PC-3 (cell line): ENCODE data around the gene SCD. TPM values are rescaled to one million over a fixed set of nuclear protein-coding genes. Genes with fewer than 3 reads are reported as not detected.

Source experiments
- ATAC-seq: fragments of 200-7000 bp; cut with Tn5 transposase; 2 replicates; pipeline ENCODE4 v1.9.1; 2020; ENCODE audit warnings: mild to moderate bottlenecking, moderate library complexity
- BruUV-seq: library from RNA; stranded (reverse); fragments of 400-500 nt; replicated peaks from 2 replicates; lab custom pipeline; 2021; lab: Mats Ljungman, UMichigan
- CTCF ChIA-PET: fragments of 300-600 bp; sonication (Branson Sonifier 250); formaldehyde crosslinking; loops from one replicate; lab custom pipeline; 2022; ENCODE audit warnings: antibody characterized with exemption; lab: Charles Lee
- POLR2A ChIA-PET: fragments of 300-600 bp; sonication (Branson Sonifier 250); formaldehyde crosslinking; loops from one replicate; lab custom pipeline; 2022; ENCODE audit warnings: antibody characterized with exemption; ENCODE audit not compliant: unreplicated experiment; lab: Charles Lee
- DNase-seq: peaks from one replicate; pipeline ENCODE4 v3.0.0-alpha.2; 2015
- H2AFZ ChIP-seq: fragments of 300-600 bp; sonication (generic); 2 replicates; pipeline ENCODE4 v1.6.0; 2016; ENCODE audit warnings: antibody characterized with exemption, low read length
- H3F3A ChIP-seq: fragments of 300-600 bp; sonication (generic); one replicate; pipeline ENCODE4 v1.6.0; 2017; ENCODE audit warnings: antibody characterized with exemption, low read length, control low read depth, mild to moderate bottlenecking; ENCODE audit not compliant: unreplicated experiment
- H3K27ac ChIP-seq: fragments of 300-600 bp; sonication (generic); 2 replicates; pipeline ENCODE4 v1.5.1; 2016; ENCODE audit warnings: mild to moderate bottlenecking, low read length
- H3K27me3 ChIP-seq: fragments of 300-600 bp; sonication (generic); 2 replicates; pipeline ENCODE4 v1.6.1; 2016; ENCODE audit warnings: low read length, mixed read lengths
- H3K36me3 ChIP-seq: fragments of 300-600 bp; sonication (generic); 2 replicates; pipeline ENCODE4 v1.6.1; 2016; ENCODE audit warnings: low read depth, mixed run types, low read length, mixed read lengths
- H3K4me1 ChIP-seq: fragments of 300-600 bp; sonication (generic); 2 replicates; pipeline ENCODE4 v1.5.1; 2016; ENCODE audit warnings: low read length; ENCODE audit not compliant: insufficient read depth
- H3K4me2 ChIP-seq: fragments of 300-600 bp; sonication (generic); 2 replicates; pipeline ENCODE4 v1.6.0; 2016; ENCODE audit warnings: low read length
- H3K4me3 ChIP-seq: fragments of 300-600 bp; sonication (generic); 2 replicates; pipeline ENCODE4 v1.5.1; 2016; ENCODE audit warnings: mild to moderate bottlenecking, low read length, mixed read lengths
- H3K79me2 ChIP-seq: fragments of 300-600 bp; sonication (generic); 2 replicates; pipeline ENCODE4 v1.6.1; 2017; ENCODE audit warnings: low read length, mixed read lengths
- H3K9ac ChIP-seq: fragments of 300-600 bp; sonication (generic); 2 replicates; pipeline ENCODE4 v1.6.0; 2016; ENCODE audit warnings: mild to moderate bottlenecking, low read length
- H3K9me2 ChIP-seq: fragments of 300-600 bp; sonication (generic); replicated peaks from 2 replicates; pipeline ENCODE4 v1.6.1; 2016; ENCODE audit warnings: mixed run types, low read length, mixed read lengths
- H3K9me3 ChIP-seq: fragments of 300-600 bp; sonication (generic); 2 replicates; pipeline ENCODE4 v1.6.1; 2016; ENCODE audit warnings: low read length, mixed read lengths
- H4K20me1 ChIP-seq: fragments of 300-600 bp; sonication (generic); 2 replicates; pipeline ENCODE4 v1.6.1; 2016; ENCODE audit warnings: low read length, mixed read lengths
- EZH2 ChIP-seq: fragments of 300-600 bp; sonication (generic); IDR thresholded peaks from one replicate; pipeline ENCODE4 v1.6.1; 2017; ENCODE audit warnings: antibody characterized with exemption, mild to moderate bottlenecking, low read length; ENCODE audit not compliant: unreplicated experiment
- EZH2phosphoT487 ChIP-seq: fragments of 300-600 bp; sonication (generic); IDR thresholded peaks from 2 replicates; pipeline ENCODE4 v1.6.1; 2018; ENCODE audit warnings: mild to moderate bottlenecking, antibody characterized with exemption, low read length, borderline replicate concordance
- intact Hi-C: fragments of 100-400 bp; cut with micrococcal nuclease; formaldehyde crosslinking; loops from 2 replicates; pipeline ENCODE4 v1.9.0; 2023
- total RNA-seq: library from RNA; depleted of rRNA; stranded (reverse); fragments of >200 nt; gene quantifications from 2 replicates; pipeline ENCODE4 v1.2.3, GENCODE V29; 2014
- TF ChIP-seq, protein P1 (sequence below): fragments of 300-600 bp; sonication (generic); conservative IDR thresholded peaks from 2 replicates; pipeline ENCODE4 v1.5.1; 2017; ENCODE audit warnings: antibody characterized with exemption, low read depth, mild to moderate bottlenecking, low read length

The SCD gene
- total RNA-seq, 1 experiment from 2014 or later = 121 TPM

DNA sequence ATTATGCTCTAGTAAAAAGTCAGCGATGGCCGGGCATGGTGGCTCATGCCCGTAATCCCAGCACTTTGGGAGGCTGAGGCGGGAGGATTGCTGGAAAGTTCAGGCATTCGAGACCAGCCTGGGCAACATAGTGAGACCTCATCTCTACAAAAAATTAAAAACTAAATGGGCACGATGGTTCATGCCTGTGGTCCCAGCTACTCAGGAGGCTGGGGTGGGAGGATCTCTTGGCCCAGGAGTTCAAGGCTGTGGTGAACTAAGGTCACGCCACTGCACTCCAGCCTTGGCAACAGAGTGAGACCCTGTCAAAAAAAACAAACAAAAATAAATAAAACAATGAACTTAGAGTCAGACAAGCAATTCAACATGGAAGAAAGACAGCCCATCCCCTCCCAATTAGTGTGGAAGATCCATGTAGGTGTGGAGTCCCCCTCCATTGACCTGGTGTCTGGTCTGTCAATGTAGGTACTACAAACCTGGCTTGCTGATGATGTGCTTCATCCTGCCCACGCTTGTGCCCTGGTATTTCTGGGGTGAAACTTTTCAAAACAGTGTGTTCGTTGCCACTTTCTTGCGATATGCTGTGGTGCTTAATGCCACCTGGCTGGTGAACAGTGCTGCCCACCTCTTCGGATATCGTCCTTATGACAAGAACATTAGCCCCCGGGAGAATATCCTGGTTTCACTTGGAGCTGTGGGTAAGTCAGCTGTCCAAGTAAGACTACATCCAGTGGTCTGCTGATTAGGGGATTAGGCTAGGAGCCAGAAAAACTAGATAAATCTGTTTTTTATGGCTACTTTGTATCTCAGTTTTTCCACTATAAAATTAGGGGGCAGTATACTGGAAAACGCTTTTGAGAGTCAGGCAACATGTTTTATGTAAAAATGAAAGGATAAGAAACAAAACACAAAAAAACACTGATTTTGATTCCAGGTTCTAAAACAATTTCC is 9.3 kb downstream of the SCD start:
- DNase-seq = no peak
- H3K36me3 ChIP-seq = peaks cover 65% of the 10 kb centered on the region
- H3K79me2 ChIP-seq = peaks cover 13% of the 10 kb centered on the region; the same call in 1 of the 2 replicates
- H3K9ac ChIP-seq = no peak overlapping the region
- TF ChIP-seq, protein P1, sequence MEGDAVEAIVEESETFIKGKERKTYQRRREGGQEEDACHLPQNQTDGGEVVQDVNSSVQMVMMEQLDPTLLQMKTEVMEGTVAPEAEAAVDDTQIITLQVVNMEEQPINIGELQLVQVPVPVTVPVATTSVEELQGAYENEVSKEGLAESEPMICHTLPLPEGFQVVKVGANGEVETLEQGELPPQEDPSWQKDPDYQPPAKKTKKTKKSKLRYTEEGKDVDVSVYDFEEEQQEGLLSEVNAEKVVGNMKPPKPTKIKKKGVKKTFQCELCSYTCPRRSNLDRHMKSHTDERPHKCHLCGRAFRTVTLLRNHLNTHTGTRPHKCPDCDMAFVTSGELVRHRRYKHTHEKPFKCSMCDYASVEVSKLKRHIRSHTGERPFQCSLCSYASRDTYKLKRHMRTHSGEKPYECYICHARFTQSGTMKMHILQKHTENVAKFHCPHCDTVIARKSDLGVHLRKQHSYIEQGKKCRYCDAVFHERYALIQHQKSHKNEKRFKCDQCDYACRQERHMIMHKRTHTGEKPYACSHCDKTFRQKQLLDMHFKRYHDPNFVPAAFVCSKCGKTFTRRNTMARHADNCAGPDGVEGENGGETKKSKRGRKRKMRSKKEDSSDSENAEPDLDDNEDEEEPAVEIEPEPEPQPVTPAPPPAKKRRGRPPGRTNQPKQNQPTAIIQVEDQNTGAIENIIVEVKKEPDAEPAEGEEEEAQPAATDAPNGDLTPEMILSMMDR = no peak
- no peaks in the 10 kb centered on the region for H3K9me3 ChIP-seq
- no peak overlapping the region for H3K4me3 ChIP-seq
- H4K20me1 ChIP-seq = 0 out of 2 replicates have a peak, but pooled peaks cover 6% of the 10 kb centered on the region
- H3K4me2 ChIP-seq = no peak overlapping the region
- H2AFZ ChIP-seq = no peak overlapping the region
- CTCF ChIA-PET = no interaction called here
- no peaks in the 10 kb centered on the region for H3K4me1 ChIP-seq
- BruUV-seq = no TSS peak
- no peak overlapping the region for H3K27ac ChIP-seq
- ATAC-seq = no peak
- POLR2A ChIA-PET = no interaction called here
- H3K27me3 ChIP-seq = no peaks in the 10 kb centered on the region
- no peaks in the 10 kb centered on the region for H3K9me2 ChIP-seq
- intact Hi-C loops = no loop called here
- no peaks in the 10 kb centered on the region for H3F3A ChIP-seq

DNA sequence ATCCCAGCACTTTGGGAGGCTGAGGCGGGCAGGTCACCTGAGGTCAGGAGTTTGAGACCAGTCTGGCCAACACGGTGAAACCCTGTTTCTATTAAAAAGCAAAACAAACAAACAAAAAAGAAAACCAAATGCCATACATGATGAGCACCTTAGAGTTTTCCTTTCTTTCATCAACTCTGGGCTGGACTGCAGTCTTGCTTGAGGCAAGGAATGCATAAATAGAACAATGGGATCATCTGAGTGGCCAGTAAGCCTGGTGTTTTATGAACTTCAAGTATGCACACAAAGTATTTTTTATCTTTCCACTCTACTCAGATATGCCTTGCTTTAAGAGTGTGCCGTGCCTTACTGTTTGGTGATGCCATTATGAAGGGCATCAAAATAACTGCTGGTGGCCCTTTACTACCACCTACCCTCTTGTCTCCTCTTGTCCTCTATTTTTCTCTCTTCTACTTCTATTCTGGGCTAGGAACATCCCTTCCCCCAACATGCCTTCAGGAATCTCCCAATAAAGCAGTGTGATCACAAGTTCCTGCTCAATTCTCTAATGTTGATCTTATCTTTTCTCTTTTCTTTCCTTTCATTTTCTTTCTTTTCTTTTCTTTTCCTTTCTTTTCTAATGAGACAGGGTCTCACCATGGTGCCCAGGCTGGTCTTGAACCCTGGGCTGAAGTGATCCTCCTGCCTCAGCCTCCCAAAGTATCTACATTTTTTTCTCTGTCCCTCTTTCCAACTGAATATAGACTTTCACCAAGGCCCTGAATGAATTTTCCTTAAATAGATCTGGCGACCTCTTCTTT is 10.2 kb downstream of the SCD start:
- Histone ChIP-seq H3K4me2 (no peak overlapping the region), H3K4me1 (no peaks in the 10 kb centered on the region), H3K27me3 (no peaks in the 10 kb centered on the region), H3K27ac (no peak overlapping the region), H3K79me2 (0 out of 2 replicates have a peak, but pooled peaks cover 5% of the 10 kb centered on the region), H3K9ac (no peak overlapping the region), H3K4me3 (no peak overlapping the region), H4K20me1 (no peaks in the 10 kb centered on the region), H3K9me3 (no peaks in the 10 kb centered on the region), H3F3A (no peaks in the 10 kb centered on the region), H3K9me2 (no peaks in the 10 kb centered on the region), H2AFZ (no peak overlapping the region), H3K36me3 (peaks cover 56% of the 10 kb centered on the region)
- POLR2A ChIA-PET = no interaction called here
- ATAC-seq (no peak), DNase-seq (no peak)
- no TSS peak for BruUV-seq
- CTCF ChIA-PET = no interaction called here
- intact Hi-C loops = no loop called here
- TF ChIP-seq, protein P1 = no peak
- TF ChIP-seq EZH2phosphoT487 (no peak), EZH2 (no peak)
